HG02885 (cell line): ENCODE measurements around the gene LDLRAD3.

ENCODE experiments used
- ATAC-seq: cut with Tn5 transposase; IDR thresholded peaks from one replicate; pipeline ENCODE4 v1.9.1; 2021; ENCODE audit warnings: mild to moderate bottlenecking; ENCODE audit not compliant: unreplicated experiment, poor library complexity

Gene LDLRAD3

DNA sequence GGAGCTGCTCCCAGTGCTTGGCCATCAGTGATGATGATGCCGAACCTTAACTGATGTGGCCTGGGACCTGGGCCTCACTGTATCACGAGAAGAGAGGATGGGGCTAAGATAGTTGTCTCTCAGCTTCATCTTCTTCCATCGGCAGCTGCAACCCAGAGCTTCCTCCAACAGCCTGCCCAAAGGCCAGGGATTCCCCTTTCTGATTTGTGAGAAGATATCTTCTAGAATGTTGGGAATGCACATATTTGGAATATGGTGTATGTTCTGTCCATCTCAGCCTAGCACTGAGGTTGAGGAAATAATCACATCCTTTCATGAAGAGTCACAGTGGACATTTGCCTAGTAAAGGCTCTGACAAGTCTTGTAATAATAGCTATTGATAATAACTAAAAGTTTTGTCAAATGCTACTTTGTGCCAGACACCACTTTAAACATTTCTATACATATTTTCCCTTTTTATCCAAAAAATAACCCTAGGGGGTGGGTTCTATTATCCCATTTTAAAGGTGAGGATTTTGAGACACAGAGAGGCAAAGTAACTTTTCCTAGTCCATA, 272.3 kb downstream of the LDLRAD3 start:
- no peak for ATAC-seq

DNA sequence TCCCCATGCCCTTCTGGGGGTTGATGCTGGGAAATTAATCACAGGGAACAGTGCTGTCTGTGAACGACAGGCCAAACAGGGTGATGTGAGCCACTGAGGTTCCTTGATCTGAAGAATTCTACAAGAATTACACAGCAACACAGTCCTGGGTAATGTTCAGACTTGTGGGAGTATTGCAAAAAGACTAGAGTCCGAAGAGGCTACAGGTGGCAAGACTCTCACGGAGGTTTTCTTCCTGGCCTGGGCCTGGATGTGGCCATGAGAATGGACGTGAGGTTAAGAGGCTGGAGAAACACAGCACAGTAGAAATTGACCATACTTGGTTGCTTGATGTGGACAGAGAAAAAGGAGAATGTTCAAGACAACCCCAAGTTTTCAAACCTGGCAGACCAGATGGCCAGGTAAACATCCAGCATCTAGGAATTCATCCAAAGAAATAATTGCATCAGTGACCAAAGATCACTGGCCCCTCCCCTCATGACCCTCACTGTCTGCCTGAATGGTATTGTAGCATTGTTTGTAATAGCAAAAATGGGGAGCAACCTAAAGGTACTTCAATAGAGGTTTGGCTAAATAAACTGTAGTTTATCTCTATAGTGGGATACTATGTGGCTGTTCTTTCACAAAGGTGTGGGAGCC, 274.5 kb downstream of the LDLRAD3 start:
- no peak for ATAC-seq

DNA sequence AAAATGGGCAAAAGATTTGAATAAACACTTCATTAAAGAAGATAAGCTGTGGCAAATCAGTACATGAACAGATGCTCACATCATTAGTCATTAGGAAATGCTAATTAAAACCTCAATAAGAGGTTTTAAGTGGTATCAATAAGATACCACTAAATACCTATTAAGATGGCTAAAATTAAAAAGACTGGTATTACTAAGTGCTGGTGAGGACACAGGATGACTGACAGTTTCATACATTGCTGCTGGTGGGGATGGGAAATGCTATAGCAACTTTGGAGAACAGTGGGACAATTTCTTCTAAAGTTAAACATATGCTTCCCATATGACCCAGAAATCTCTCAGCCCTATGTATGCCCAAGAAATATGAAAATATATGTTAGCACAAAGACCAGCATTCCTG, 276.1 kb downstream of the LDLRAD3 start:
- no peak for ATAC-seq

DNA sequence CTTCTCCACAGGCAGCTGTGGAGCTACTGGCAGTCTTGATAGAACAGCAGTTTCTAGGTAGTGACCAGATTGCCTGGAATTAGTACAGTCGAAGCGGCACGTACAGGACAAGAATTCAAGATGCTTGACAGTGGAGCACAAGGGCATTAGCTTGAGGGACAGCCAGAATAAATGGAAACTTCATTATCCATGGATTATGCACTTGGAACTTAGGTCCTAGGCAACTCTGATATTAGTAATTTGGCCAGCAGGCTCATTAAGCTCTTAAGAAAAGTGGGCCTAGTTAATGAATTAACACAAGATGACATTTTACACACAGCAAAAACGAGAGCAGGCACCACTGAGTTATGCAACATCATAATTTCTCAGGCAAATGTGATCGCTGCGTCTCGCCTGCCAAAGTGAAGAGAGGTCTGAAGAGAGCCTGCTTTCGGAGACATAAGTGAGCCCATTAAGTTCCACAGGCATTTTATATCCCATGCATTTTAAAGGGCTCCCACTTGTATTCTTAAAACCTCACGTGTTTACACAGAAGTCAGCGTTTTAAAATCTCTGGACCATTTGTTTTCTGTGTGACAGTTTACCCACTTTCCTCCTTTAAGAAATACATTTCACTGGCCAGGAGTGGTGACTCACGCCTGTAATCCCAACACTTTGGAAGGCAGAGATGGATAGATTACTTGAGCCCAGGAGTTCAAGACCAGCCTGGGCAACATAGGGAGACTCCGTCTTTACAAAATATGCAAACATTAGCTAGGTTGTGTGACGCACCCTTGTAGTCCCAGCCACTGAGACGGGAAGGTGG, 279.2 kb downstream of the LDLRAD3 start:
- no peak for ATAC-seq

DNA sequence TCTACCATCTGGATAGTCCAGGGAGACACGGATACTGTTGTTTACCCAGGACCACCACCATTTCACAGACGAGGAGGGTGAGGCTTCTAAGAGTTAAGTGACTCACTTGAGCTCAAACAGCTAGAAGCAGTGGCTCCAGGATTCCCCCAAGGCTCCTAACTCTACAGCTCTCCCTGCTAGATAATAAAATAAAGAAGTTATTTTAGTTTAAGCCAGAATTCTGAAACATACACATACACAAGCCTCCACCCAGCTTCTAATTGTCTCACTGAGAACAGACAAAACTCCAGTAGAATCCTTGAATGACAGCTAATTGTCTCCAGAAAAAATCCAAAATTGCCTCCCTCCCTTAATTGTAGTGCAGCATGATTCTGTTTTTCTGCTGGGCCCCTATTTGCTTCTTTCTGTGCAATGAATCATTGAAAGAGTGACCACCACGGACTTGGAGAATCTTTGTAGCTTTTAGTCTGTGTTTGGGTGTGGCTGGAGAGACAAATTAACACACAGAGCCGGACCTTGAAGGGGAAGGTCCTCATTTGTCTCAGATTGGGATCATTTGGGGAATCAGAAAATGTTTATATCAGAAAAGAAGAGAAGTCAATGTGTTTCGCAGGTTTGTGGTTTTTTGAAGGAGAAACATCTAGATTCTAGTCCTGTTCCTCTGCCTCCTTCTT, 280.5 kb downstream of the LDLRAD3 start:
- ATAC-seq: no peak

DNA sequence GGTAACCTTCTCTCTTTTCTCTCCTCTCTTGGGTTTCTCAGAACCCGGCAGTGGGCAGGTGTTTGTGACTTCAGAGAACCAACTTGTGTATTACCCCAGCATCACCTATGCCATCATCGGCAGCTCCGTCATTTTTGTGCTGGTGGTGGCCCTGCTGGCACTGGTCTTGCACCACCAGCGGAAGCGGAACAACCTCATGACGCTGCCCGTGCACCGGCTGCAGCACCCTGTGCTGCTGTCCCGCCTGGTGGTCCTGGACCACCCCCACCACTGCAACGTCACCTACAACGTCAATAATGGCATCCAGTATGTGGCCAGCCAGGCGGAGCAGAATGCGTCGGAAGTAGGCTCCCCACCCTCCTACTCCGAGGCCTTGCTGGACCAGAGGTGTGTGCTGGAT, 283.2 kb downstream of the LDLRAD3 start:
- ATAC-seq: no peak

DNA sequence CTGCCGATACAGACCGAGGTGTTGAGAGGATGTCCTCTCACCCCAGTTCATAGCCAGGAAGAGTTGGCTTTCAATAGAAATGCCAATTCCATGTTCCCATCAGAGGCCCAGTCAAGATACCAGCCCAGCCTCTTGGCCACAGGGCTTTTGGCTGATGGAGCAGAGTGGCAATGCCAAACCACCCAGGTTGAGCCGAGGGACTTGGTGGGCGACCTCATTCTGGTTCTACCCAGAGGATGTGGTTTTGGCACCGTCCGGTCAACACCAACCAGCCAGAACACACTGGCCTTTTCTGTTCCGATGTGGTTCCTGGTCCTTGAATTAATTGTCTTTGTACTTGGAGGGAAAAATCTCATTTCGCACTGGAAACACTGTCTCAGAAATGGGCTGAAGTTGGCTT, 284.8 kb downstream of the LDLRAD3 start:
- no peak for ATAC-seq

DNA sequence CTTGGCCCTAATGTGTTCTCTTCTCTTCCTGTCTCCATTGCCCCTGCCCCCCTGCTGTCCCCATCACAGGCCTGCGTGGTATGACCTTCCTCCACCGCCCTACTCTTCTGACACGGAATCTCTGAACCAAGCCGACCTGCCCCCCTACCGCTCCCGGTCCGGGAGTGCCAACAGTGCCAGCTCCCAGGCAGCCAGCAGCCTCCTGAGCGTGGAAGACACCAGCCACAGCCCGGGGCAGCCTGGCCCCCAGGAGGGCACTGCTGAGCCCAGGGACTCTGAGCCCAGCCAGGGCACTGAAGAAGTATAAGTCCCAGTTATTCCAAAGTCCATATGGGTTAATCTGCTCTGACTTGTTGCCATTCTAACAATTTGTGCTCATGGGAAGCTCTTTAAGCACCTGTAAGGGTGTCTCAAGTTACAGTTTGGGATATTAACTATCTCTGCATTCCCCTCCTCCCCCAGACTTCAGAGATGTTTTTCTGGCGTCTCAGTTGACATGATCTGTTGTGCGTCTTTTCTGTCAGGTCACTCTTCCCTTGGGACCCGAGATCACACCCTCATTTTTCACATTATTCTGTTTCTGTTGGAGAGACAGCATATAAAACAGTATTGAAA, 285.3 kb downstream of the LDLRAD3 start:
- ATAC-seq: no peak

DNA sequence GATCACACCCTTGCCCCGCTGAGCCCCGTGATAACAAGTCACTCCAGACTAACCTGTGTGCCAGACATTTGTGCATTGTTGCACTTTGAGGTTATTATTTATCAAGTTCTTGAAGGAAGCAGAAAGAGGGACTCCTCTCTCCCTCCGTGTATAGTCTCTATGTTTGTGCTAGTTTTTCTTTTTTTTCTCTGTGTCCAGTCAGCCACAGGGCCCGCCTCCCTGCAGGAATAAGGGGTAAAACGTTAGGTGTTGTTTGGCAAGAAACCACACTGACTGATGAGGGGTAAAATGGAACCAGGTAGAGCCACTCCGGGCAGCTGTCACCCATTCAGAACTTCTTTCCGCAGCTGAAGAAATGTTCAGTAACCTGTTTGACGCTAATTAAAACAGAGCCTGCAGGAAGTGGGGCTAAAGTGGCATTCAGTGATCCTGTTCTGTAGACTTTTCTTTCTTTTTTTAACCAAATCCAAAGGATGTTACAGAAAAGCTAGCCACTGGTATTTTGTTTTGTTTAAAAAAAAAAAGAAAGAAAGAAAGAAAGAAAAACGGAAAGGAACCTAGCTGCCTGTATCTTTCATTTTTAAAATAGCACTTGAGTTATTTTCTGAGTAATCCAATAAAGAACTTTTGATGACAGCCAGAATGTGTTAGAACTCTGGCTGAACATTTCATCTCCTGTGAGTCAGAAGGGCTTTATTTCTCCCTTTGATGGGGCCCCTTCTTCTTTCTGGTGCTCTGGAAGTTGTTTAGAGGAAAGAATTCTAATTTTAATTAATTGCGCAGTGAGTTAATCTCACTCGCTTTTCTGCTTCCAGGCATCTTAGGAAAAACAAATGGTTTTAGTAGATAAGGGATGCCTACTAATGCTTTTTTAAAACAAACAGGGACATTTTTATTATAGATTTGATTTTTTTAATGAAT, 287.2 kb downstream of the LDLRAD3 start:
- ATAC-seq: no peak

DNA sequence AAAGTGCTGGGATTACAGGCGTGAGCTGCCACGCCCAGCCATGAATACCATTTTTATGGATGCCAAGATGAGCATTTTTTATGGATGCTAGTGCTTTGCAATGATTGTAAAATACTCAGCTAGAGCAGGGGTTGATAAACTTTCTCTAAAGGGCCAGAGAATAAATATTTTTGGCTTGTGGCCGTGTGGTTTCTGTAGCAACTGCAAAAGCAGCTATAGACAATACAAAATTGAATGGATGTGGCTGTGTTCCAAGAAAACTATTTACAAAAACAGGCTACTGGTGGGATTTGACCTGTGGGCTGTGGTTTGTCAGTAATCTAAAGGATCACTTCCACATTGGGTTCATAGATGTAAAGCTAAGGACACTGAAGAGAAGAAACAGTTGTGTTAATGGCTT, 289.3 kb downstream of the LDLRAD3 start:
- ATAC-seq: no peak

DNA sequence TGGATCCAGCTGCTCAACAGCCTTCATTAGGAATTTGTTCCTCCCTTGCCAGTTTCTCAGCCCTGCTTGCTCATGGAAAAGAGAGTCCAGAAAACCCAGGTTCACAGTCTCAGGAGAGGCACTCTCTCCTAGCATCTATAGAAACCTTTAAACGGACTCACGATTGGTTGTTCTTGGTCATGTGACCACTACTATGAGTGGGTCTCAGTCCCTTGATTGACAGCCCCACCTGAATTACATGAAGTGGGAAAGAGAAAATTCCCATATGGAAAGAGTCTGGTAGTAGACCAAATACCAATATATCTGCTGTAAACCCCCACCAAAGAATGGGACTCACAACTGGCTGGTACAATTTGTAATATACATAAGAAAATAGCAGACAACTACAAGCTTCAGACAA, 291.0 kb downstream of the LDLRAD3 start:
- no peak for ATAC-seq

DNA sequence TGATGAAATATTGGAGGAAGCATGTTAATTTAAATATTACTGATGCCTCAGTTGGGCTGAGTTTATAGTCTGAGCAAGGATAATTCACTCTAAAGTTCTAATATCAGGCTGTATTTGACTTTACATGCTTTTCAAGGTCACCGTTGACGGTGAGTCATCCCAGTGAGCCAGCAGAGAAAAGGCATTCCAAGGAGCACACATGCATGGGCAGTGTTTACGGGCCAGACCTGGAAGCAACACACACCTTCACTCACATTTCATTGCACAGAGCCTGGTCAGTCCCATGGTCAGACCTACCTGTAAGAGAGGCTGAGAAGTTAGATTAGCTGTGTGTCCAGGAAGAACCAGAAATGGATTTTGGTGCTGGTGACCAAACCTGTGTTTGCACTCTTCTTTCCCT, 291.9 kb downstream of the LDLRAD3 start:
- no peak for ATAC-seq

DNA sequence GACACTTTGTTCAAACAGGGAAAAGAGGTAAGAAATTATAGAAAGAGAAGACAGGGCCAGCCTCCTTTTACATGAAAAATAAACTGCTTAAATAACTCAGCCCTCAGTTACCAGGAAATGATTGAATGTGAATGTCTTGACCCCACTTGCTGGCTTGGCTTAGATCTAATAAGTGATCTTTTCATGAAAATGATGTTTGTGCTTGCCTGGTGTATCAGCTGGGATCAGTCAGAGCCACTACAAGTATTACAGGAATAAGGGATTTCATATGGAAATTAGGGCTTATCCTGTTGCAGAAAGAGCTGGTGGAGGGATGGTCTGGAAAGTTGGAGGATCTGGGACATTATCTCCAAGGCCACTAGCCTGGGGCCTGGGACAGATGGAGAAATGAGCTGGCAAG, 293.5 kb downstream of the LDLRAD3 start:
- ATAC-seq: no peak

DNA sequence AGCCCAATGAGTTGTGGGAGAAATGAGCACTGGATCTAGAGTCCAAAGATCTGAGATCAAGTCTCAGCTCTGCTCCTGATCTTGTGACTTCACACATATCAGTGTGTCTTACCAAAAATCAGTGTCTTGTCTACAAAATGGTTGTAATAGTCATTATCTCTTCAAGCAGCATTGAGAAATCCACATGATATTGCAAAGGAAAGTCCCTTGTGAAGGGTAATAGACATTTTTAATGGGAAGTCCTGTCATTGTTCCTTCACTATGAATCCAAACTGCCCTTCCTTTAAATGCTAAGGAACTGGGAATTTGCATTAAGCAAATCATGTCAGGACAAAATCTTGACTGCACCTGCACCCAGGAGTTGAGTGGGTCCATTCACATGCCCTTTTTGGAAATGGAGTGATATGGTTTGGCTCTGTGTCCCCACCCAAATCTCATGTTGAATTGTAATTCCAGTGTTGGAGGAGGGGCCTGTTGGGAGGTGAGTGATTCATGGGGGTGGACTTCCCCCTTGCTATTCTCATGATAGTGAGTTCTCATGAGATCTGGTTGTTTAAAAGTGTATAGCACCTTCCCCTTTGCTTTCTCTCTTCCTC, 294.3 kb downstream of the LDLRAD3 start:
- no peak for ATAC-seq

DNA sequence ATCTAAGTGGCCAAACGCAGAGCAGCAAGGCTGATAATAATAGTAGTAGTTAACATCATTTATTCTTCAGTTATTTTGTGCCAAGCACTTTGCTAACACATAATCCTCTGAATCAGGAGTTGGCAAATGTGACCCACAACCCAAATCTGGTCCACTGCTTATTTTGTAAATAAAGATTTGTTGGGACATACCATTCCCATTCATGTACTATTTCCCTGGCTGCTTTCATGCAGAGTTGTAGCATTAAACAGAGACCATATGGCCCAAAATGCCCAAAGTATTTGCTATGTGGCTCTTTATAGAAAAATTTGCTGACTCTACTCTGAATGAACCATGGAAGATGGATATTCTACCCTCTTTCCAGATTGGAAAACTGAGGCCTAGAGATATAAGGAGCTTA, 295.0 kb downstream of the LDLRAD3 start:
- ATAC-seq: no peak

DNA sequence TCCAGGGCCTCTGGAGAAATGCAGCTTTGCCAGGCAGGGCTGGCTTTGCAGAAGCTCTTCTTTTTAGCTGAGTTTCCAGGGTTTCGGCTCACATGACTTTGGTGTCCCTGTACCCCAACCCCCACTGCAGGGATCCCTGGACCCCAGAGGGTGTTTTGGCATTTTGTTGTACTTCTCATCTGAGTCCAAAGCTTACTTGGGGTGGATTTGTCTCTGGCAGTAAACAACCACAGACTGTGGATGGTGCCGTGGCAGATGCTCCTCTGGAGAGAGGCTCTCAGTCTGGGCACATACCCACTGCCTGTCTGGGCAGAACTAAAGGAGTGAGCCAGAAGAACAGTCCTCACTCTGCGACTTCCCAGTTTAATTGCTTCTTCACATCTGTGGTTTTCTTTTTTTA, 295.8 kb downstream of the LDLRAD3 start:
- ATAC-seq: no peak

DNA sequence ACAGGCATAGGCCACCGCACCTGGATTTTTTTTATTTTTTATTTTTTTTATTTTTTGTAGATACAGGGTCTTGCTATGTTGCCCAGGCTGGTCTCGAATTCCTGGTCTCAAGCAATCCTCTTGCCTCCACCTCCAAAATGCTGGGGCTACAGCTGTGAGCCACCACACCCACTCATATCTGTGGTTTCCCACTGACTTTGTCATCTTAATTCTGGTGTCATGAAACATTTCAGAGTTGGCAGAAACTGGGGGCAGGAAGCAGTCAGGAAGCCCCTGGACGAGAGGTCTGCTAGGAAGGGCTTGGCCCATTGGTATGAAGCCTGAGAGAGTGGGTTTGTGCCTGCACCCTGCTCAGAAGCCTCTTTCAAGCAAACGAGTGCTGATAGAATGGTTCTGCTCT, 296.3 kb downstream of the LDLRAD3 start:
- no peak for ATAC-seq

DNA sequence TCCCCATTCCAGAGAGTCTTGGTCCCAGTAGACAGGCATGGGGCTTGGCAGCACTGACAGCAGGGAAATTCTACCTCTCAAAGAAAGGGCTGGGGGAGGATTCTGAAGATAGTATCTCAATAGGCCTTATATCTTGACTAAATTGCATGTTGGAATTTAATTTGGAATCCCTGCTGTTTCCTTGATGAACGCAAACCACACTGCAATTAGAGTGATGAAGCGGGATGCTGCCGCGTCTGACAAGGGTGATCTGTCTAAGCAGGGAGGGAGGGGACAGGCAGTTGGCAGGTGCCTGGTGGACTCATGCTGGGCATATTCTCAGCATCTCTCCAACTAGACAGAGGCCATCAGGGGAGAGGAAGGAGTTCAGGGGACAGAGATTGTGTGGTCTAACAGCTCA, 296.9 kb downstream of the LDLRAD3 start:
- no peak for ATAC-seq

DNA sequence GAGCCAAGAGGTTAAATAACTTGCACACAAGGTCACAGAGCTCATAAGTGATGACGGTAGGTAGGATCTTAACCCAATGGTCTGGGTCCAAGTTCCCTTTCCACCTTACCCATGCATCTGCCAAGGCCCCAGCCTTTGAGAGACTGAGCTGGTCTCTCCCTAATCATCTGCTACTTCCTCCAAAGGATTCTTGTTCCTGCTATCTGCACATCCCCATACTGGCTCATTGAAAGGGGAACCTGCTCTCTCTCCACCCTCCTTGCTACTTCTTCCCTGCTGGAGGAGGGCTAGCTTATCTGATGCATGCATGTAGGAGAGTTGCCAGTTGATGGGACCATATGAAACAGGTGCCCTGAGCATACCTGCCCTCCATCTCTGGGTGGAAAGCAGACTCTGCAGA, 297.6 kb downstream of the LDLRAD3 start:
- no peak for ATAC-seq
